GM18499 (cell line): ENCODE results near the gene NLRP11.

Source experiments
- ATAC-seq: cut with Tn5 transposase; IDR thresholded peaks from one replicate; pipeline ENCODE4 v1.9.1; 2021; ENCODE audit warnings: moderate number of reproducible peaks; ENCODE audit not compliant: insufficient read depth, unreplicated experiment

NLRP11 gene

DNA sequence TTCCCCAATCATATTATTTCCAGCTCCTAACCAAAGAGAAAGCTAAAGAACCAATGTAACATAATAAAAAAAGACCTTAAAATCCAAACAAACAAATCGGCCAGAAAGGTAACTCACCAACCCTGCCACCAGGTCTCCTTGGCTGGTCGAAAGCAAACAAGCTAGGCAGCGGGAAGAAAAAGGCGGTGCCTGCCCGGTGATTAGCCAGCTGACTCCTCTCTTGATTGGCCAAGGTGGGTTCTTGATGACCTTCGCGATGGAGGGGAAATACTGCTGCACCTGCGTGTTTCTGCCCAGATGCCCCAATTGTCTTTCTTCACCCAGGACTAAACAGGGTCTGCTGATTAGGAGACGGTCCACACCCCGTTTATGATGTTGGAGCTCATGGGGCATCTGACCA is at the start of gene NLRP11:
Gene NLRP11, minus strand, starts transcription at position 154 of the 400 bp plus-strand sequence. CDS start 13,825 bp downstream, outside the sequence.
- ATAC-seq, result no peak

DNA sequence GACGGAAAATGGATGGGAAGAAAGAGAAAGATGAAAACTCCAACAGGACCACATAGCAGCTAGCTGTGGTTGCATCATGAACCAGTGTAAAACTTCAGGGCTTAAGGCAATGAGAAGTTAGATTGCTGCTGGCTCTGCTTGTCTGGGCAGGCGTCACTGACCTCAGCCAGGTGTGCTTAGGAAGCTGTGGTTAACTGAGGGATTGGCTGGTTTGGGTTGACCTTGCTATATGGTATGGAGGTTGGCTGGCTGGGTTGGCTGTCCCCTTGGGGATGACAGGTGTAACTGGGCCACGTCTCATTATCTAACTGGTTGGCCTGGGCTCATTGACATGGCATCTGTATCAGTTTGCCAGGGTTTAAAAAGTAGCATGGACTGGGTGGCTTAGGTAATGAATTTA is 45.4 kb upstream of the NLRP11 start:
- no peak for ATAC-seq

DNA sequence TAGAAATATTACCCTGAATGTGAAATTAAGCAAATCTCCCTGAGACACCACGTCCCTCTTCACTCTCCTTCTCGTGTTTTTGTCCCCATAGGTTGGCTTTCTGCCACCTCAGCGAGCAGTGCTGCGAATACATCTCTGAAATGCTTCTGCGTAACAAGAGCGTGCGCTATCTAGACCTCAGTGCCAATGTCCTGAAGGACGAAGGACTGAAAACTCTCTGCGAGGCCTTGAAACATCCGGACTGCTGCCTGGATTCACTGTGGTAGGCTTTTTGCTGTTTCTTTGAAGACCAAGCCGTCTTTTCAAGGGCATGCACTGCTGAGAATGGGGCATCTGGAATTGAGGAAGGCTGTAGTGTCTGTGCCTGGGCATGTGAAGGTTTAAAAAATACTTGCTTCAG is 38.9 kb upstream of the NLRP11 start:
- no peak for ATAC-seq

DNA sequence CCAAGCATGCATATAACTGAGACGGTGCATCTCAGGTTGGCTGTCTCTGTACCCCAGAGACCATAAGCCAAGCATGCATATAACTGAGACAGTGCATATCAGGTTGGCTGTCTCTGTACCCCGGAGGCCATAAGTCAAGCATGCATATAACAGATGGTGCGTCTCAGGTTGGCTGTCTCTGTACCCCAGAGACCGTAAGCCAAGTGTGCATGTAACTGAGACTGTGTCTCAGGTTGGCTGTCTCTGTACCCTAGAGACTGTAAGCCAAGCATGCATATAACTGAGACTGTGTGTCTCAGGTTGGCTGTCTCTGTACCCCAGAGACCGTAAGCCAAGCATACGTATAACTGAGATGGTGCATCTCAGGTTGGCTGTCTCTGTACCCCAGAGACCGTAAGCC is 35.3 kb upstream of the NLRP11 start:
- no peak for ATAC-seq

DNA sequence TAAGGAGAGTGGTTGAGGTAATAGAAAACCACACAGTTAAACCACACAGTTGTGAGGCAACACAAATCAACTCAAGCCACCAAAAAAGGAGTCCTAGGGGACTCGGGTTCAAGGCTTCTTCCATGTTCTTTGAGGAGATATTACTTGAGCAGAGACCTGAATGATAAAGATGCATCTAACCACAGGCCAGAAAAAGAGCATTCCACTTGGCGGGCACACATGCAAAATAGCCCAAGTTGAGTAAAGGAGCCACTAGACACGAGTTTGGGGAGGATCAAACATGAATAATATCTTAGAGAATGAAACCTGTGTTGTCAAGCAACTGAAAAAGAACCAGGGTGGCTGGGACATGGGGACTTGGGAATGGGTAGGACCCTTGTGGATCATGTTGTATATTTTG is 34.7 kb upstream of the NLRP11 start:
- ATAC-seq, result no peak

DNA sequence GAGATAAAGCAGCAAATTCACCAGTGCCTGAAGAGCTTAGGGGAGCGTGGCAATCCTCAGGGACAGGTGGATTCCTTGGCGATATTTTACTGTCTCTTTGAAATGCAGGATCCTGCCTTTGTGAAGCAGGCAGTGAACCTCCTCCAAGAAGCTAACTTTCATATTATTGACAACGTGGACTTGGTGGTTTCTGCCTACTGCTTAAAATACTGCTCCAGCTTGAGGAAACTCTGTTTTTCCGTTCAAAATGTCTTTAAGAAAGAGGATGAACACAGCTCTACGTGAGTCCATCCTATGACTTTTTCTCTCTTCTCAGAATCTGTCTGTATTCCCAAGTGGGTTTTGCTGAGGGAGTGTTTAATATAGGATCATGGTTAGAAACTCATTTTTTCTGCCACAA is 27.2 kb upstream of the NLRP11 start:
- ATAC-seq, result no peak

DNA sequence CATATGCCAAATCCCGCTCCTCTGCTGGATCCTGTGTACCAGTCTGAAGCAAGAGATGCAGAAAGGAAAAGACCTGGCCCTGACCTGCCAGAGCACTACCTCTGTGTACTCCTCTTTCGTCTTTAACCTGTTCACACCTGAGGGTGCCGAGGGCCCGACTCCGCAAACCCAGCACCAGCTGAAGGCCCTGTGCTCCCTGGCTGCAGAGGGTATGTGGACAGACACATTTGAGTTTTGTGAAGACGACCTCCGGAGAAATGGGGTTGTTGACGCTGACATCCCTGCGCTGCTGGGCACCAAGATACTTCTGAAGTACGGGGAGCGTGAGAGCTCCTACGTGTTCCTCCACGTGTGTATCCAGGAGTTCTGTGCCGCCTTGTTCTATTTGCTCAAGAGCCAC is 26.6 kb upstream of the NLRP11 start:
- ATAC-seq, result no peak

DNA sequence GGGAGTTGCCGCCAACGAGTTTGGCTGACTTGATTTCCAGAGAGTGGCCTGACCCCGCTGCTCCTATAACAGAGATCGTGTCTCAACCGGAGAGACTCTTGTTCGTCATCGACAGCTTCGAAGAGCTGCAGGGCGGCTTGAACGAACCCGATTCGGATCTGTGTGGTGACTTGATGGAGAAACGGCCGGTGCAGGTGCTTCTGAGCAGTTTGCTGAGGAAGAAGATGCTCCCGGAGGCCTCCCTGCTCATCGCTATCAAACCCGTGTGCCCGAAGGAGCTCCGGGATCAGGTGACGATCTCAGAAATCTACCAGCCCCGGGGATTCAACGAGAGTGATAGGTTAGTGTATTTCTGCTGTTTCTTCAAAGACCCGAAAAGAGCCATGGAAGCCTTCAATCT is 26.2 kb upstream of the NLRP11 start:
- no peak for ATAC-seq

DNA sequence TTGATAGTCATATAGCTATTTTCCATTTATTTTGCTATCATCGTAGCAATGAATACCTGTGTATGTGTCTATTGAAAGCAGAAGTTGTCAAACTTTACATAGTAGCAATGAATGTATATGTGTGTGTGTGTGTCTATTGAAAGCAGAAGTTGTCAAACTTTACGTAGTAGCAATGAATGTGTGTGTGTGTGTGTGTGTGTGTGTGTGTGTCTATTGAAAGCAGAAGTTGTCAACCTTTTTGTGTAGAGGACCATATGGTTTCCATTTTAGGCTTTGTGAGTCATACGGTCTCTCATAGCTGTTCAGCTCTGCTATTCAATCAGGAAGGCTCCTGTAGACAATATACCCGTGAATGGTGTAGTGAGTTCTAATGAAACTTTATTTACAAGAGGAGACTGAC is 25.4 kb upstream of the NLRP11 start:
- ATAC-seq, result no peak

DNA sequence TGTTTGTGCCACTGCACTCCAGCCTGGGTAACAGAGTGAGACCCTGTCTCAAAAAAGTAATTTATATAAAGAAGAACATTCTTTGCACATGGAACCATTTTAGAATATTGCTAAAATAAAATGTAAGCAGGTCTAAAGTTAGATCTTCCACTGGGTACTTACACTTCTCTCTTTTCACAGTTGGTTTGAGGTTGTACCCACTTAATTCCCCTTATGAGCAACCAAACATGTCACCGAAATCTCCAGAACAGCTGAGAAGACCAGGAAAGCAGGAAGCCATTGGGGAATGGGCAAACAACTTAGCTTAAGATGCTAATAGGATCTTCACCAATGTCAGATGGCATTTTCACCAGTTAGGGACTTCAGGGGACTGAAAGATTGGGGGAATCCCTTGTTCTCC is 23.4 kb upstream of the NLRP11 start:
- no peak for ATAC-seq

DNA sequence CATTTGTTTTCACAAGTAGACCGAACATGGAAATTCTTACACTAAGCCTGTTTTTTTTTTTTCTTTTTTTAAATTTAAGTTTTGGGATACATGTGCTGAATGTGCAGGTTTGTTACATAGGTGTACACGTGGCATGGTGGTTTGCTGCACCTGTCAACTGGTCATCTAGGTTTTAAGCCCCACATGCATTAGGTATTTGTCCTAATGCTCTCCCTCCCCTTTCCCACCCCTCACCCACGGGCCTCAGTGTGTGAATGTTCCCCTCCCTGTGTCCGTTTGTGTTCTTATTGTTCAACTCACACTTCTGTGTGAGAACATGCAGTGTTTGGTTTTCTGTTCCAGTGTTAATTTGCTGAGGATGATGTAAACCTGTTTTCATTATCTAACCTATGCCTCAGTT is 7.1 kb upstream of the NLRP11 start:
- ATAC-seq, result no peak

DNA sequence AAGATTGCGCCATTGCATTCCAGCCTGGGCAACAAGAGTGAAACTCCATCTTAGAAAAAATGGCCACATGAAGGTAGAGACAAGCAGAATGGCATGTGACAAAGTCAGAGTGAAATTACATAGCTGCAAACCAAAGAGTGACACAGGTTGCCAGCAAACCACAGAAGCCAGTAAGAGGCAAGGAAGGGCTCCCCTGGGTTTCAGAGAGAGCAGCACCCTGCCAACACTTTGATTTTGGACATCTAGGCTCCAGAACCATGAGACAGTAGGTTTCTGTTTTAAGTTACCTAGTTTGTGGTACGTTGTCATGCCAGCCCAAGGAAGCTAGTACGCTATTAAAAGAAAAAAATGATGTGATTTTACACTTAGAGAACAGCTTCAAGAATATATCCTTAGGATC is 6.5 kb upstream of the NLRP11 start:
- no peak for ATAC-seq

DNA sequence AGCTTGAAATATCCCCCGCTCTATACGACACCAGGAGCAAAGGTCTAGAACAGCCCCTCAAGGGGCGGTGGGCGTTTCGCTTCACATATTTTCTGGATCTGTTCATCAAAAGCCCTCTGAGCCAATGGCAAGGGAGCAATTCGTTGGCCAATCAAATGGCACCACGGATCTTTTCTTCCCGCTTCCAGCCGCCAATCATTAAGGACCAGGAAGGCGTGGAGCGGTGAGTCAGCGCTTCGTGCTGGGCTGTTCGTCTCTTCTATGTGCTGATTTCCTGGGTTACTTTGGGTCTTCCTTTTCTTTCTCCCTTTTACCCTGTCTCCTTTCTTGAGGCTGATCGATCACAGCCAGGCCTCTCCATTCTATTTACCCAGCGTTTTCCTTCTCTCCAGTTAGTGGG is 4.5 kb upstream of the NLRP11 start, which contains the start of gene NLRP4:
Gene NLRP4, plus strand, starts transcription at position 201 of the 400 bp plus-strand sequence. CDS start 15,541 bp downstream, outside the sequence.
- ATAC-seq, result no peak

DNA sequence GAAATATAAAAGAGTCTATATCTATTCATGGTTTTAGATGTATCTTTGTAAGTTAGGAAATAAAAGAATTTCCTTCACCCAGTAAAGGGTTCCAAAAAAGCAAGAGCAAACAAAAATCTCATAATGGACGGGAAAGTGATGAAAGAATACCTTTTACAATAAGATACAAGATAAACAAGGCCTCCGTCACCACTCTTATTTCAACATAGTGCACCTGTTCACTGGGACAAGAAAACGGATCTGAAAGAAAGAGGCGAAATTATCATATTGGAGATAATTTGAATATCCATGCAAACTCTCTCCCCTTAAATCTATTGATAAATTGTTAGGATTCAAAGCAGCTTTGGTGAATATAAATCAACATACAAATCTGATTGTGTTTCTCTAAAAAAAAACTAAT is 877 bp upstream of the NLRP11 start:
- no peak for ATAC-seq

DNA sequence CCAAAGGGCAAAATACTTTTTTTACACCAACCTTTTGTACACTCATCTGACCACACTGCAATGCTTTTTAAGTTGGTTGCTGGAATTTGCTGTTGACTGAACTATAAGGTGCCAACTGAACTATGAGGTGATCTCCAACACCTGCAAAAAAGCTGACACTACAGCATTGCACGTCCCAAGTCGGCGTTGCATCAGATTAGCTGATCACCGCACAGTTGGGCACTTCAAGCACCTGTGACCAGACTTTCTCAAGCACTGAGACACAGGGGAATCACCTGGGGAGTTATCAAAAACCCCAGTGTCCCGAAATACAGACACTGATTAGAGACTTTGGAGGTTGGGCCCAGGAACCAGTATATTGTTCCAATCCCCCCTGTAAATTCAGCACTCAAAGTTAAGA is 1.1 kb downstream of the NLRP11 start:
- no peak for ATAC-seq

DNA sequence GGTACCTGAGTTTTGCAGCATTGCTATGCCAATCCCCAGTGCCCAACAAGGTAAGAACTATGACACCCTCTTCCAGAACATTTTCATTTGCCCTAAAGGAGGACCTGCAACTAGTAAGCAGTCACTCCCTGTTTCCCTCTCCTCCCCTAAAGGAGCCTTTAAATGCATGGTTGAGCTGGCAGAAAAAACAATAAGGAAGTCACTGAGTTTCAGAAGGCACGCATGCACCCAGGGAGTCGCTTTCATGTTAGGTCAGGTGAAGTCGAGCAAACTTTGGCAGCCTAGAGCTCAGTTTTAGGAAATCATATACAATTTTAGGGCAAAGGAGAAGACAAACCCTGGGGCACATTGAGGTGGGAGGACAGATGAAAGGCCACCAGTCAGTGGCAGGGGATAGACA is 11.8 kb downstream of the NLRP11 start:
- no peak for ATAC-seq

DNA sequence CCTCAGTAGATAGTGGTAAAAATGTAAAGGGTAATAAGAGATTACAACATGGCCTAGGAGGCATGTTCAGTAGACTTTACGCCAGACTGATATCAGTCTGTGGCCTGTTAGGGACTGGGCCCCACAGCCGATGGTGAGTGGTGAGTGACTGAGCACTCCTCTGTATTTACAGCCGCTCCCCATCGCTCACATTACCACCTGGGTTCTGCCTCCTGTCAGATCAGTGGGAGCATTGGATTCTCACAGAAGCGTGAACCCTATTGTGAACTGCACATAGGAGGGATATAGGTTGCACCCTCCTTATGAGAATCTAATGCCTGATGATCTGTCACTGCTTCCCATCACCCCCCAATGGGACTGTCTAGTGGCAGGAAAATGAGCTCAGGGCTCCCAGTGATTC is 17.9 kb downstream of the NLRP11 start:
- ATAC-seq, result no peak

DNA sequence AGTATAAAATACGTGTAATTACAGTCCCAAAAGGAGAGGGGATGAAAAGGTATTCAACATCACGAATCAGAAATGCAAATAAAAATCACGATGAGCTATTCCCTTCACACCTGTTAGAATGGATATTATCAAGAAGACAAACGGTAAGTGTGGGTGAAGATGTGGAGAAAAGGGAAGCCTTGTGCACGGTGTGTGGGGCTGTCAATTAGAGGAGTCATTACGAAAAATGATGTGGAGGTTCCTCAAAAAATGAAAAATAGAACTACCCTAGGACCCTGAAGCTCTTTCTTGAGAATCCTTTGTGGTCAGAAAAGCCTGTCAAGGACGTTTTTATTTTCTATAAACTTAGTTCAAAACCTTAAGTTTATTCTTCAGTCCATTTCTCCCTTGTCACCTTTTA is 19.4 kb downstream of the NLRP11 start:
- no peak for ATAC-seq

DNA sequence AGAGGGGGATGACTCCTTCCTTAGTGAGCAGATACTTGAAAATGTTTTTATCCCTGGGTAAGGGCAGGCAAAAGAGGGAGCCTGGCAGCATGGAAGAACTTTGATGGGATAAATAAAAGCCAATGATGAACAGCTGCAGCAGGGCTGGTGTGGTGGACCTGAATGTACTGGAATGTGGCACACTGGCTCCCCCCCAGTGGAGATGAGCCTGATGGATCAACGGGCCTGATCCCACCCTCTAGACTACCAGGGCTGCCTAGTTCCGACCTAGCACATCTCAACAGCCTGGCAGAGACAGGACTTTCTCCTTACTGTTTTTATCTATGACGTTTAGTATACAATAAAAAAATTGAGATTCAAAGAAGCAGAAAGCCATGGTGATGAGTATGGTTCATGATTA is 20.5 kb downstream of the NLRP11 start:
- no peak for ATAC-seq

DNA sequence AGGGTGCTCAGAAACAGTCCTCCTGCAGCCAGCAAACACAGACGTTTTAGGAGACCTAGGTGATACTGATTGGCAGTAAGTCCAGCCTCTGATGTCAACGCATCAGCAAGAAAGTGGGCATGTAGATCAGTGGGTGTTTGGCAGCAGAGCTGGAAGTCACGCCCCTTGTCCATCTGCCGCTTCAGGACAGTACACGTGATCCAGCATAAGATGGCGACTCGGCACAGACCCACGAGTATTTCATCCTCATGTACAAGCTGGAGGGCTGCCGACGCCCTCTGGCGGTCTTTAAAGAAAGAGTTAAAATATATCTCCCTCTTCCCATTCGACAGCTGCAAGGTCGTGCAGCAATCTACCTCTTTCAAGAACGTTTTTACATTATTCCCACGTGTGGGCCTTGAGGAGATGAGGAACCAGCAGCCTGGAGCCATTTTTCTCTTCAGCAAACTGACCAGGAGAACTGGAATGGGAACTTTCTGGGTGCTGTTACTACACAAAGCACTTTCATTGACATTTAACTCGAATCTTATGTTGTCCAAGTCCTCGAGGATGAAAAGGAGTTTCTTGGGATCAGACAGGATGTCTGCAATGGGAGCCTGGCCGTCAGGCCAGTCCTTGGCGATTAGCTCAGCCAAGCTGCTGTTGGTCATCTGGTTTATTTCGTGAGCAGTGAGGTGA is 22.3 kb downstream of the NLRP11 start:
- ATAC-seq, result no peak

DNA sequence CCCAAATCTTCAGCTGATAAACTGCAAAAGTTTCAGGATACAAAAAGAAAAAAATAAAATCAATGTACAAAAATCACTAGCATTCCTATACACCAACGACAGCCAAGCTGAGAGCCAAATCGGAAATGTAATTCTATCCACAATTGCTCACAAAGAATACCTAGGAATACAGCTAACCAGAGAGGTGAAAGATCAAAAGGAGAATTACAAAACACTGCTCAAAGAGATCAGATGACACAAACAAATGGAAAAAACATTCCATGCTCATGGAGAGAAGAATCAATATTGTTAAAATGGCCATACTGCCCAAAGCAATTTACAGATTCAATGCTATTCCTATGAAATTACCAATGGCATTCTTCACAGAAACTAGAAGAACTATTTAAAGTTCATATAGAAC is 29.5 kb downstream of the NLRP11 start:
- no peak for ATAC-seq

DNA sequence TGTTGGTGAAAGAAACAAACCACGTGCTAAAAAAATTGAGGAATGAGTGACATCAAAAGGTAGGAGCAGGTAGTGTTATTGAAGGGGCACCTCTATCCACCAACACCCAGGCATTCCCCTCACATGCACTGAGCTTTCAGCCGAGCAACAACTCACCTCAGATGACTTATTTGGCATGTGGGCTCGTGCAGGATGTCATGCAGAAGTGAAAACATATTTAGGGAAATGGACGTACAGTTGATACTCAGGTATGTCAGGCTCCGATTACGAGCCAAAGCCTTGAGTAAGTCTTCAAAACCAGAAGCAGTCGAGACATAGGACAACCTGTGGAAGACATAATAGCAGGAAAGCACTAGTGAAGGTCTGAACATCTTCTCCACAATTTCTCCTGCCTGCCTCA is 30.4 kb downstream of the NLRP11 start:
- no peak for ATAC-seq

DNA sequence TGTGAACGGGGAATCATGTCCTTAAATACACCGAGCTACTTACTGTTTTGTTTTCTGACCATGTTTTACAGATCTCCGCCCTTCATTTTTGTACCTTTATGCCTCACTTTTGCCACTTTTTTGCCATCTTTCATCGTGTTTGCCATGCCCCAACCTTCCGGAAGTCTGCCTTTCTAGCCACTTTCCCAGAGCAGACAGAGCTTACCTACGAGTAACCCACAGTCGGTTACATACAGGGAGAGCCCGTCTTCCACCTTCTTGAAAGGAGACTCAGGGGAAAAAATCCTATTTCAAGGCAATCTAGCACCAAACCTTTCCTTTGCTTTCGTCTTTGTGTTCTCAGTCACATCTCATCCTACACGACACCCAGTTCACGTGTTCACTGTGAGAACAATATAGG is 36.8 kb downstream of the NLRP11 start:
- no peak for ATAC-seq
